GM20431 (cell line): Measurements from ENCODE around the gene CDC42BPB.

Source experiments
- in situ Hi-C: fragments of 300-500 bp; cut with MseI, MboI; formaldehyde crosslinking; loops from one replicate; pipeline ENCODE4 v1.15.0; 2020; ENCODE audit warnings: low sequenced_read_pairs; ENCODE audit not compliant: unreplicated experiment

Gene CDC42BPB

GRCh38 chr14:102909462-102909861 lies 147.9 kb downstream of the CDC42BPB start:
- in situ Hi-C loops, result no loop called here

- in situ Hi-C loops, result no loop called here
Measured at GRCh38 chr14:102908766-102909455, 148.4 kb downstream of the CDC42BPB start.

DNA sequence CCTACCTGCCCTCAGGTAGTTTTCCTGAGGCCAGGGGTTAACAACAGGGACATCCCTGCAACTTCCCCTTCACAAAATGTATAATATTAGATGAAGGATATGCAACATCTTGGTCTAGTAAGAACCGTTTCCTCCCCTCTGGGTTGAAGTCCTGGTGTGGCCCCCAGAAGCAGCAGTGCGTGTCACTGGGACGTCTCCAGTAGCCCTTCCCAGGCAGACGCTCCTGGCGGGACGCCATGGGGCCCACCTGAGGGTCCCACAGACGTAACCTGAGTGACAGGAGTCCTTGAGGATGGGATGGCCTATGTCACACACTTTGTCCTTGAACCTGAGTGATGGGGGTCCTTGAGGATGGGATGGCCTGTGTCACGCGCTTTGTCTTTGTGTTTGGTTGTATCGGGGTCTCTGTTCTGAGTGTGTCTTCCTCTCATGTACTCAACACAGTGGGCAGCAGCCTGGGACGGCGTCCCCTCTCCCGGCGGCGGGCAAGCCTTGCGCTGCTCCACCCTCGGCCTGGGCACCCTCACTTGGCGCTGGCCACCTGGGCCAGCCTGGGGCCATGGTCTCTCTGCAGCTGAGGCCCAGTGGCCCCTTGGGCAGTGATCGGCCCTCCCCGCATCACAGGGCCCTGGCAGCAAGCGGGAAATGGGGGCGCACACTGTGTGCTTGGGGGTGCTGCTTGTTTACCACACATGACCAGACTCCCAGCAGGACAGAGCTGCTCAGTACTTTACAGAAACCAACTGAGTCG lies 149.2 kb downstream of the CDC42BPB start:
- in situ Hi-C loops, result no loop called here

GRCh38 chr14:102907303-102907844 lies 150.0 kb downstream of the CDC42BPB start:
- in situ Hi-C loops, result no loop called here

DNA sequence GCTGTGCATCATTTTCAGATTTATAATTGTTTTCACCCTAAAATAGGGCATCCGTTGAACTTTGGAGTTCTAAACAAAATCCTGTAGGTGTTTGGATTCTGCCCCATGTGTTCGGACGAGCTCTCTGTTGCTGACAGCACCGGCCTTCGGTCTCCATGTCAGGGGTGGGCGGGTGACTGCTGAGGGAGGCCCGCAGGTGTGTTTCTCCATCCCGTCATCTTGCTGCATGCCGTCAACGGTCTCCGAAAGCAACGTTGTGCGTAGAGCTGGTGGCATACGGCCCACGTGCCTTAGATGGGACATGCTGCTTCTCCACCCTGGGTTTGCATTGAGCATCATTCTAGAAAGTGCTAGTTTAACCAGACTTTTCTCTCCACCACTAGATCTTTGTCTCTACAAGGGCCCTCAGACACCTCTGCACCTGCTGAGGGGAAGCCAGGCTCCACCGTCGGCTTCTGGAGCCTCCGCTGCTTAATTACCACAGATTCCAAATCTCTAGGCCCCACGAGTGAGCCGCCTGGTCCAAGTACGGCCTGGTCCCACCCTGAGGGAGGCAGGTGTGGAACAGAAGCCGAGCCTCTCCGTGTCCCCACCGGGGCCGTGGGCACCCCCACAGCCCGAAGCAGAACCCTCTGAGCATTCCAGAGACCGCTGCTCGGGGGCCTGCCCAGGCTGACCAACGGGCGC lies 150.6 kb downstream of the CDC42BPB start:
- in situ Hi-C loops, result no loop called here

DNA sequence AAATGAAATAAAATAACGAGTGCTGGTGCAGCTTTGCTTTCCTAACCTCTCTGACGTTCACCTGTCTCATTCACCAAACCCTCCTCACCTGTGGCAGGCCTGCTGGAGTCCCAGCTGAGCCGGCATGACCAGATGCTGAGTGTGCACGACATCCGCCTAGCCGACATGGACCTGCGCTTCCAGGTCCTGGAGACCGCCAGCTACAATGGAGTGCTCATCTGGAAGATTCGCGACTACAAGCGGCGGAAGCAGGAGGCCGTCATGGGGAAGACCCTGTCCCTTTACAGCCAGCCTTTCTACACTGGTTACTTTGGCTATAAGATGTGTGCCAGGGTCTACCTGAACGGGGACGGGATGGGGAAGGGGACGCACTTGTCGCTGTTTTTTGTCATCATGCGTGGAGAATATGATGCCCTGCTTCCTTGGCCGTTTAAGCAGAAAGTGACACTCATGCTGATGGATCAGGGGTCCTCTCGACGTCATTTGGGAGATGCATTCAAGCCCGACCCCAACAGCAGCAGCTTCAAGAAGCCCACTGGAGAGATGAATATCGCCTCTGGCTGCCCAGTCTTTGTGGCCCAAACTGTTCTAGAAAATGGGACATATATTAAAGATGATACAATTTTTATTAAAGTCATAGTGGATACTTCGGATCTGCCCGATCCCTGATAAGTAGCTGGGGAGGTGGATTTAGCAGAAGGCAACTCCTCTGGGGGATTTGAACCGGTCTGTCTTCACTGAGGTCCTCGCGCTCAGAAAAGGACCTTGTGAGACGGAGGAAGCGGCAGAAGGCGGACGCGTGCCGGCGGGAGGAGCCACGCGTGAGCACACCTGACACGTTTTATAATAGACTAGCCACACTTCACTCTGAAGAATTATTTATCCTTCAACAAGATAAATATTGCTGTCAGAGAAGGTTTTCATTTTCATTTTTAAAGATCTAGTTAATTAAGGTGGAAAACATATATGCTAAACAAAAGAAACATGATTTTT lies 151.9 kb downstream of the CDC42BPB start:
- in situ Hi-C loops, result no loop called here

- in situ Hi-C loops, result no loop called here
Measured at GRCh38 chr14:102903889-102904512, 153.3 kb downstream of the CDC42BPB start.

- in situ Hi-C loops, result no loop called here
Measured at GRCh38 chr14:102903248-102903888, 154.0 kb downstream of the CDC42BPB start.

GRCh38 chr14:102902523-102903247 lies 154.7 kb downstream of the CDC42BPB start:
- in situ Hi-C loops, result no loop called here

- in situ Hi-C loops, result no loop called here
Measured at GRCh38 chr14:102902086-102902485, 155.3 kb downstream of the CDC42BPB start.

DNA sequence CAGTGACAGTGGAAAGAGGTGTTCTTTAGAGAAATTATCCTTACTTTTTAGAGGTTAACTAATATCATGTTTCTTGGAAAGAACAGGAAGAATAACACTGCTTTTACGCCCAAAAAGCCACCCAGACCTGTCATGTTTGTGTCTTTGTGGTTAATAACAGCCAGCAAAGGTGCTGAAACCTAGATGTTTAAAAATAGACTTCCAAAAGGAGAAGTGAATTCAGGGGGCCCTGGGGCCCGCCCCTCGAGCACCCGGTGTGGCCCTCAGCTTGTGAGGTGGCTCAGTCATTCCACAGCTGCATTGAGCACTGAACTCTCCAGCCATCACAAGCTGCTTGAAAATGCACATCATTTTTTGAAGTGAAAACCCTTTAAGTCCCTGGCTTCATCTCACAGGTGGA lies 155.7 kb downstream of the CDC42BPB start:
- in situ Hi-C loops, result no loop called here

DNA sequence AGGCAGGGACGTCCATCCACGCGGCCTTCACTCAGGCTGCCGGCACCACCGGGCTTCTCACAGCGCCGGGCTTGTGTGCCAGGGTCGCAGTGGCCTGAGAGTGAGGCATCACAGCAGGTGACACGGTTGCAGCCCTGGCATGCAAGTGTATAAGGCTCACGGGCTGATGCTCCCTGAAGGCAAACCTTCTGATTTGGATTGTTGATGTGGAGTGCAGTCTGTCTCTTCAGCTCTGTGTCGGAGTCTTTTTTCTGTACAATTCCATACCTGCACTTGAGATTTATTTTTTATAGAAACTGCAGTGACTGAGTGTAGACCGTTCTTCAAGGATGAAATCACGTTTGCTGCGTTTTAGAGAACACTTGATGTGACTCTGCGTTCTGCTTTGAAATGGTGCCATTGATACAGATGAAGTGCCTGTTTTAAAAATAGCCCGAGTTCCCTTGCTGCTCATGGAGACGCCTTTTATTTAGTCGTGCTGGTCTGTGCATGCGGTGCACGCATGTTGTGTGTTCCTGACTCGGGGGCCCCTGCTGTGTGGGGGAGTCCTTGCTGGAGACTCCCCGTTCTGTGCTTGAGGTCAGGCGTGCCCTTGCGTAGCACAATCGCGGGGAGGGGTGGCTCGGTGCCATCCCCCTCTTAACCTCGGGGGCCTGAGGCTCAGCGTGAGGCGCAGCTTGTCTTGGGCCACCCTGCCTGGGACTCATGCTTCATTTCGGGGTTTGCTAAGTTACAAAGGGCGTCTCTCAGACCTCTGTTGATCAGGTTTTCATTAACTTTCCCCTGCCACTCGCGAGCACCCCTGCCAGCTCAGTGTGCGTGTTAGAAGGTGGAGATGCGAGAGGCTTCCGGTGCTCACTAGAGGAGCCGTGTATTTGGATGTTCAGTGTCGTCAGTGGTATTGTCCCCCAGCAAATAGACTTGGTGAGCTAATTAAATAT lies 156.4 kb downstream of the CDC42BPB start:
- in situ Hi-C loops, result no loop called here

- in situ Hi-C loops, result no loop called here
Measured at GRCh38 chr14:102899516-102899900, 157.8 kb downstream of the CDC42BPB start.

GRCh38 chr14:102898776-102899515 lies 158.4 kb downstream of the CDC42BPB start:
- in situ Hi-C loops, result no loop called here

DNA sequence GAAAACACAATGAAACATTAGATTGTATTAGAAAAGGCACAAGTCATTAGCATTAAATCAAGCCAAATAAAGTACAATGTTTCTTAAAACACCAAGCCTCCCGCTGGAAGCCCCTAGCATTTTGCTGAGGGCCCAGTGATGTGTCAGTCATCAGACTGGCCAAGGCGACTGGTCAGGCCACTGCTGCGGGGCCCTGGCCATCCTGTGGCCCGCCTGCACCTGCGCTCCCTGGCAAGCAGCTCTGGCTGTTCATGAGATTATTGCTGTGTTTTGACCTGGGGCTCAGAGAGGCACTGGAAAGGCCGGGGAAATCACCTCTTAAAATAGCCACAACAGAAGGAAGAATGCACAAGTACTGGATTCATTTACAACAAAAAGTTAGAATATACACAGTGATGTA lies 159.1 kb downstream of the CDC42BPB start:
- in situ Hi-C loops, result no loop called here

DNA sequence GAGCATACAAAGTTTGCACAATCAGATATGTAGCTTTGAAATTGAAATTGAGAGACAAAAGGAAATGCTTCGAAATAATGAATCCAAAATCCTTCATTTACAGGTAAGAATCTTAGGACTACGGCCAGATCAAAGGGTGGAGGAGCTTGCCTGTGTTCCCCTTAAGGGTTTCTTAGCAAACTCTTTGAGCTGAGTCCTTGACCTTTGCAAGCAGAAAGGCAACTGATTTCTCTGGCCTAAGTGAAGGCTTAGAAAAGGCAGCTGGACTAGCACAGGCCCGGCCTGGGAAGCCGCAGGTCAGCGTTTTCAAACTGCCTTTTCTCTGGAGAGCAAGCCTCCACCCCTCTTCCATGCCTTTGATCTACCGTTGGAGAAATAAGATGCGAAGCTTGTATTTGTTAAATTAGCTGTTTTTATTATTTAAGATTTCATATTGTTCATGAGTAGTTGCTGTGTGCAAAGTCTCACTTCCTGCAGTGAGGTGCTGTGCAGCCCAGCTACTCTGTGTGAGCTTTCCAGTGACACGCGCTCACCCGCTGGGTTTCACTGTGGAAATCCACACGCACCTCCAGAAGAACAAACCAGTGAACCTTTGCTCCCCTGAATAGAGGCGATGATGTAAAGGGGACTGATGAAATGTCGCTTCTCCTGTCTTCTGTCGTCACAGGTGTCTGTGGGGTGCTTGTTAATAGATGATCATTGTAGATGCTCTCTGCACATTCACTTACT lies 159.9 kb downstream of the CDC42BPB start:
- in situ Hi-C loops, result no loop called here
